ENCODE data around the gene FASN. TPM values are rescaled to one million over a fixed set of nuclear protein-coding genes. Genes with fewer than 3 reads are reported as not detected.

FASN gene
- total and polyA plus RNA-seq, 2 of the 13 experiments (the other 11 are each of a cell fraction or from before 2014, with no cell fraction given): 51.7 to 101 TPM

DNA sequence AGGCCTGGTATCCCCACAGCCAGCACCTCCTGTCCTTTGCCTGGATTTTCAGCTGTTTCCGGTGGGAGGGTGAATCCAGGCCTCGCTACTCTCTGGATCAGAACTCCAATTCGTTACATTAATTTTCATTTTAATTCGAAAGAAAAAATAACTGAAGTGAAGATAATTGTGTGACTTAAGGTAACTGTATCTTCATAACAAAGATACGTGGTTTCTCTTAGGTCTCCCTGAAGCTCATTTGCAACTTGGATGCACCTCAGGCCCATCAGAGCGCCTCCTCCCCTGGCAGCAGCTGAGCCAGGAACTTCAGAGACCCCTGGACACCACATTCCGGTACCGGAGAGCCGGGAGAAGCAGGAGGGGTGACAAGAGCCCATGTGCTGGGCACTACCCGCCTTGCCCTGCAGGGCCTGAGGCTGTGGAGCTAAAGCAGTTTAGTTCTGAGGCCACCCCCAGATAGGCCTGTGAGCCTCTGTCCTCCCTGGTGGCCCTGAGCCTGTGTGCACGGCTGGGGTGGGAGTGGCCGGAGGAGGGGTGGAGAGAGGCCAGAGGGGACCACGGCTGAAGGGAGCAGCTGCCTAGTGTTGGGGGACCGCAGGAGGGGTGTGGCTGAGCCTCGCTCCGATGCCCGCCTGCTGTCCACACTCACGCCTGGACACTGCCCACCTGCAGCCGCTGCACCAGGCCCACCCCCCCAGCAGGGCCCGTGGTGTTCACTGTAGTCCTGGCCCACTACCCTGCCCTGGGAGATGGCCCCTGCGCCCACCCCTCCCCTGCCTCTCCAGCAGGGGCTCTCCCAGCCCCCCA lies 21.0 kb downstream of the FASN start (continued):
- TF ChIP-seq ELK4 (CRISPR knock-in tag; IDR thresholded peaks at IDR 0.05; ENCODE audit: borderline replicate concordance): no peak
- no peak for TF ChIP-seq BATF2 (CRISPR knock-in tag; IDR thresholded peaks at IDR 0.05)
- peak; percentile 56 for TF ChIP-seq RAD21 (CRISPR knock-in tag; IDR thresholded peaks at IDR 0.05)
- TF ChIP-seq, protein P1, sequence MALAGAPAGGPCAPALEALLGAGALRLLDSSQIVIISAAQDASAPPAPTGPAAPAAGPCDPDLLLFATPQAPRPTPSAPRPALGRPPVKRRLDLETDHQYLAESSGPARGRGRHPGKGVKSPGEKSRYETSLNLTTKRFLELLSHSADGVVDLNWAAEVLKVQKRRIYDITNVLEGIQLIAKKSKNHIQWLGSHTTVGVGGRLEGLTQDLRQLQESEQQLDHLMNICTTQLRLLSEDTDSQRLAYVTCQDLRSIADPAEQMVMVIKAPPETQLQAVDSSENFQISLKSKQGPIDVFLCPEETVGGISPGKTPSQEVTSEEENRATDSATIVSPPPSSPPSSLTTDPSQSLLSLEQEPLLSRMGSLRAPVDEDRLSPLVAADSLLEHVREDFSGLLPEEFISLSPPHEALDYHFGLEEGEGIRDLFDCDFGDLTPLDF (CRISPR knock-in tag; IDR thresholded peaks at IDR 0.05): no peak
- TF ChIP-seq, protein P2, sequence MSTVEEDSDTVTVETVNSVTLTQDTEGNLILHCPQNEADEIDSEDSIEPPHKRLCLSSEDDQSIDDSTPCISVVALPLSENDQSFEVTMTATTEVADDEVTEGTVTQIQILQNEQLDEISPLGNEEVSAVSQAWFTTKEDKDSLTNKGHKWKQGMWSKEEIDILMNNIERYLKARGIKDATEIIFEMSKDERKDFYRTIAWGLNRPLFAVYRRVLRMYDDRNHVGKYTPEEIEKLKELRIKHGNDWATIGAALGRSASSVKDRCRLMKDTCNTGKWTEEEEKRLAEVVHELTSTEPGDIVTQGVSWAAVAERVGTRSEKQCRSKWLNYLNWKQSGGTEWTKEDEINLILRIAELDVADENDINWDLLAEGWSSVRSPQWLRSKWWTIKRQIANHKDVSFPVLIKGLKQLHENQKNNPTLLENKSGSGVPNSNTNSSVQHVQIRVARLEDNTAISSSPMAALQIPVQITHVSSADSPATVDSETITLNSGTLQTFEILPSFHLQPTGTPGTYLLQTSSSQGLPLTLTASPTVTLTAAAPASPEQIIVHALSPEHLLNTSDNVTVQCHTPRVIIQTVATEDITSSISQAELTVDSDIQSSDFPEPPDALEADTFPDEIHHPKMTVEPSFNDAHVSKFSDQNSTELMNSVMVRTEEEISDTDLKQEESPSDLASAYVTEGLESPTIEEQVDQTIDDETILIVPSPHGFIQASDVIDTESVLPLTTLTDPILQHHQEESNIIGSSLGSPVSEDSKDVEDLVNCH (CRISPR knock-in tag; IDR thresholded peaks at IDR 0.05): no peak
- no peak; the same call in 1 of the 2 replicates for TF ChIP-seq SRY (CRISPR knock-in tag; IDR thresholded peaks at IDR 0.05)
- TF ChIP-seq GABPB1 (CRISPR knock-in tag; IDR thresholded peaks at IDR 0.05): peak; percentile 16; the same call in 1 of the 2 replicates
- TF ChIP-seq, protein P3, sequence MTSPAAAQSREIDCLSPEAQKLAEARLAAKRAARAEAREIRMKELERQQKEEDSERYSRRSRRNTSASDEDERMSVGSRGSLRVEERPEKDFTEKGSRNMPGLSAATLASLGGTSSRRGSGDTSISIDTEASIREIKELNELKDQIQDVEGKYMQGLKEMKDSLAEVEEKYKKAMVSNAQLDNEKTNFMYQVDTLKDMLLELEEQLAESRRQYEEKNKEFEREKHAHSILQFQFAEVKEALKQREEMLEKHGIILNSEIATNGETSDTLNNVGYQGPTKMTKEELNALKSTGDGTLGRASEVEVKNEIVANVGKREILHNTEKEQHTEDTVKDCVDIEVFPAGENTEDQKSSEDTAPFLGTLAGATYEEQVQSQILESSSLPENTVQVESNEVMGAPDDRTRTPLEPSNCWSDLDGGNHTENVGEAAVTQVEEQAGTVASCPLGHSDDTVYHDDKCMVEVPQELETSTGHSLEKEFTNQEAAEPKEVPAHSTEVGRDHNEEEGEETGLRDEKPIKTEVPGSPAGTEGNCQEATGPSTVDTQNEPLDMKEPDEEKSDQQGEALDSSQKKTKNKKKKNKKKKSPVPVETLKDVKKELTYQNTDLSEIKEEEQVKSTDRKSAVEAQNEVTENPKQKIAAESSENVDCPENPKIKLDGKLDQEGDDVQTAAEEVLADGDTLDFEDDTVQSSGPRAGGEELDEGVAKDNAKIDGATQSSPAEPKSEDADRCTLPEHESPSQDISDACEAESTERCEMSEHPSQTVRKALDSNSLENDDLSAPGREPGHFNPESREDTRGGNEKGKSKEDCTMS (CRISPR knock-in tag; conservative IDR thresholded peaks at IDR 0.05): no peak
- no peak for TF ChIP-seq ZNF337 (CRISPR knock-in tag; IDR thresholded peaks at IDR 0.05; ENCODE audit: borderline replicate concordance, low read depth)
- peak; percentile 72; the same call in 1 of the 2 replicates for TF ChIP-seq ZSCAN25 (CRISPR knock-in tag; IDR thresholded peaks at IDR 0.05)
- peak; percentile 98 for TF ChIP-seq PAF1 (CRISPR knock-in tag; IDR thresholded peaks at IDR 0.05)
- TF ChIP-seq ZNF264 (CRISPR knock-in tag; IDR thresholded peaks at IDR 0.05): no peak
- 0 out of 2 replicates have a peak, but pooled peaks have one; percentile 35 for TF ChIP-seq ZNF713 (CRISPR knock-in tag; IDR thresholded peaks at IDR 0.05)
- no peak for TF ChIP-seq ZNF546 (CRISPR knock-in tag; conservative IDR thresholded peaks at IDR 0.05)
- no peak for TF ChIP-seq ZNF3 (CRISPR knock-in tag; IDR thresholded peaks at IDR 0.05)
- no peak for TF ChIP-seq CCAR2 (optimal IDR thresholded peaks at IDR 0.05; ENCODE audit: low read depth, low read length)
- no peak for TF ChIP-seq CC2D1A (CRISPR knock-in tag; IDR thresholded peaks at IDR 0.05)
- TF ChIP-seq ZNF83 (CRISPR knock-in tag; IDR thresholded peaks at IDR 0.05; ENCODE audit: borderline replicate concordance): no peak
- TF ChIP-seq MED1 (CRISPR knock-in tag; IDR thresholded peaks at IDR 0.05): no peak

Data from HepG2 (cell line).